ENCODE results near the gene ALDH3A1.

ALDH3A1 gene

DNA sequence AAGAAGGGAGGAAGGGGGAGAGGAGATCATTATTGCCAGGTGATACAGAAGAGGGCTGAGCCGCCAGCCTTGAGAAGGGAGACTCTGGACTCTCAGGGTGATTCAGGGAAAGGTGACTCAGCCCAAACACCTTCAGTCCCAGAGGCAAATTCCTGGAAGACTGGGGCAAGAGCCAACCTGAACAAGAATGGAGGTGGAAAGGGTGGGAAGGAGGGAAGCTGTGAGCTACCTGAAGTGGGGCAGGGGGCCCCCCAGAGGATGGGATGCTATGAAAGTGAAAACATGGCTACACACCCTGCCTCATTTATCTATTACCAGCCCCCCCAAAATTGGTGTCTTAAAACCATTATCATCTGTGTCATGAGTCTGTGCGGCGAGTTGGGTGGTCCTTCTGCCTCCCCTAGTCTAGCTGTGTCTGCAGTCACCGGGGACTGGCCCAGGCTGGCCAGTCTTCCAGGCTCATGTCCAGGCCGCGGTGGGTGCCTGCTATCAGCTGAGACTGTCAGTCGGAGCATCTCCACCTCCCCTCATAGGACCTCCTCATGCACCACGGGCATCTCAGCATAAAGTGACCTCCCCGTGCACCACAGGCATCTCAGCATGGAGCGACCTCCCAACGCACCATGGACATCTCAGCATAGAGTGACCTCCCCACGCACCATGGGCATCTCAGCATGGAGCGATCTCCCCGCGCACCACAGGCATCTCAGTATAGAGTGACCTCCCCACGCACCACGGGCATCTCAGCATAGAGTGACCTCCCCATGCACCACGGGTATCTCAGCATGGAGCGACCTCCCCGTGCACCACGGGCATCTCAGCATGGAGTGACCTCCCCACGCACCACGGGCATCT is 28.5 kb downstream of the ALDH3A1 start:
- Histone ChIP-seq H3K79me2 (no peaks in the 10 kb centered on the region), H3K4me3 (ENCODE audit: low read depth, low read length) (no peak overlapping the region), H3K4me2 (ENCODE audit: low read length) (no peak overlapping the region), H3K36me3 (ENCODE audit: control insufficient read depth, insufficient read depth, low read length) (no peaks in the 10 kb centered on the region), H3K9ac (no peak overlapping the region), H2AFZ (no peak overlapping the region), H3K9me3 (ENCODE audit: control insufficient read depth, low read length) (no peaks in the 10 kb centered on the region), H3K4me1 (peaks cover 15% of the 10 kb centered on the region), H3K27ac (no peak overlapping the region), H3K27me3 (ENCODE audit: control insufficient read depth, insufficient read depth, low read length) (no peaks in the 10 kb centered on the region)
- TF ChIP-seq, protein P1, sequence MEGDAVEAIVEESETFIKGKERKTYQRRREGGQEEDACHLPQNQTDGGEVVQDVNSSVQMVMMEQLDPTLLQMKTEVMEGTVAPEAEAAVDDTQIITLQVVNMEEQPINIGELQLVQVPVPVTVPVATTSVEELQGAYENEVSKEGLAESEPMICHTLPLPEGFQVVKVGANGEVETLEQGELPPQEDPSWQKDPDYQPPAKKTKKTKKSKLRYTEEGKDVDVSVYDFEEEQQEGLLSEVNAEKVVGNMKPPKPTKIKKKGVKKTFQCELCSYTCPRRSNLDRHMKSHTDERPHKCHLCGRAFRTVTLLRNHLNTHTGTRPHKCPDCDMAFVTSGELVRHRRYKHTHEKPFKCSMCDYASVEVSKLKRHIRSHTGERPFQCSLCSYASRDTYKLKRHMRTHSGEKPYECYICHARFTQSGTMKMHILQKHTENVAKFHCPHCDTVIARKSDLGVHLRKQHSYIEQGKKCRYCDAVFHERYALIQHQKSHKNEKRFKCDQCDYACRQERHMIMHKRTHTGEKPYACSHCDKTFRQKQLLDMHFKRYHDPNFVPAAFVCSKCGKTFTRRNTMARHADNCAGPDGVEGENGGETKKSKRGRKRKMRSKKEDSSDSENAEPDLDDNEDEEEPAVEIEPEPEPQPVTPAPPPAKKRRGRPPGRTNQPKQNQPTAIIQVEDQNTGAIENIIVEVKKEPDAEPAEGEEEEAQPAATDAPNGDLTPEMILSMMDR (IDR thresholded peaks at IDR 0.05): no peak

DNA sequence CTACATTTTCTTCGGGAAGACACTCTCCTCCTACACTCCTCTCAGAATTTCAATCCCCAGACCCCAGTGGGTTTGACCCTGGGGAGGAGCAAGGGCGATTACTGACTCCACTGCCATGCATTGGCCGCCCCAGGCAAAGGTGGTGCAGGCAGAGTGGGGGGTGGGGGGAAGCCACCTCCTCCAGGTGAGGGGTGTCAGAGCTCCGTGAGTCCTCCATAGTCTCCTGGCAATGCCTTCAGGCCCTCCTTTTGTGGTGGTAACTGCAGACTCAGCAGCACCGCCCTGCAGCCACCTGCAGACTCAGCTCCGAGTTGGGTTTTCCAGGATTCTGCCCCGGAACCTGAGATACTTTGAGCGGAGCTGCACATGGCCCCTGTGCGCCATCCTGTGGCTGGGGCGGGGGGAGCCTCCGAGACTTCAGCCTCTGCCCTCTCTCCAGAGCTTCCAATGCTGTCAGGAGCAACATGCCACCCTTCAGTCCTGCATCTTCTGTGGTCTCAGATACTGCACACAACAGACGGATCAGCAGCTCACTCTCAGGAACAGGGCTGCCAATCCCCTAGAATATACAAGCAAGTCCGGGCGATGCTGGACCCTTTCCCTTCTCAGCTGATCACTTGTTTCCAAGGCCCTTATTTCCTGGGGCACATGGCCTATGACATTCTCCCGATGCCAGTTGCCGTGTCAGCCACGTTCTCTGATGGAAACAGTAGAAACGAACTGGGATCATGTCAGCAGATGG is 29.3 kb downstream of the ALDH3A1 start:
- Histone ChIP-seq H3K9ac (no peak overlapping the region), H3K9me3 (ENCODE audit: control insufficient read depth, low read length) (no peaks in the 10 kb centered on the region), H3K79me2 (no peaks in the 10 kb centered on the region), H3K4me3 (ENCODE audit: low read depth, low read length) (no peak overlapping the region), H3K27ac (no peak overlapping the region), H3K36me3 (ENCODE audit: control insufficient read depth, insufficient read depth, low read length) (no peaks in the 10 kb centered on the region), H3K4me2 (ENCODE audit: low read length) (no peak overlapping the region), H3K27me3 (ENCODE audit: control insufficient read depth, insufficient read depth, low read length) (no peaks in the 10 kb centered on the region), H2AFZ (no peak overlapping the region), H3K4me1 (peaks cover 9% of the 10 kb centered on the region)
- TF ChIP-seq, protein P1 (IDR thresholded peaks at IDR 0.05): no peak

DNA sequence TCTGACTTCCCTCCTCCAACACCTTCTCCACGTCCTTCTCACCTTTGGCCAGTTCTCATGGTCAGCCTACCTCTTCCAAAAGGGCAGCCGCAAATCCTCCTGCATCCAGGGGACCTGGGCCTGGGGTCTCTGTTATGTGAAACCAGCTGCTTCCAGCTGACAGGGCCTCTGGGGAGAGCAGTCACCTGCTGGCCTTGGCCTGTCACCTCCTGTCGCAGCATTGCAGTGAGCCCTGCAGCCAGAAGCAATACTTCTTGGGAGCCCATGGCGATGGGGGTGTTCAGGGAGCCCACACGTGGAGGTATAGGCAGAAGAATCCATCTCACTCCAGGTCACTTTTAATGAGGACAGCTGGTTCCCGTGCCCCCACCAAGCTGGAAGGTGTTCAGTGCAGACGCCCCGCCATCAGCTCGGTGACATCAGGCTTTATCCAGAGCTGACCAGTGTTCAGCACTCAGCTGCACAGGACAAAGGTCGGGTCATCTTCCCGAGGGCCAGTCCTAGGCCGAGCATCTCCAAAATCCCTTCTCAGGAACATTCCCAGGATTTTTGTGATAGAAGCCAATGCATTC is 30.0 kb downstream of the ALDH3A1 start:
- Histone ChIP-seq H3K27me3 (ENCODE audit: control insufficient read depth, insufficient read depth, low read length) (no peaks in the 10 kb centered on the region), H2AFZ (peak overlapping the region; percentile 39), H3K27ac (no peak overlapping the region), H3K4me1 (peaks cover 9% of the 10 kb centered on the region), H3K36me3 (ENCODE audit: control insufficient read depth, insufficient read depth, low read length) (no peaks in the 10 kb centered on the region), H3K4me2 (ENCODE audit: low read length) (no peak overlapping the region), H3K9ac (no peak overlapping the region), H3K79me2 (no peaks in the 10 kb centered on the region), H3K4me3 (ENCODE audit: low read depth, low read length) (no peak overlapping the region), H3K9me3 (ENCODE audit: control insufficient read depth, low read length) (no peaks in the 10 kb centered on the region)
- TF ChIP-seq, protein P1 (IDR thresholded peaks at IDR 0.05): no peak

DNA sequence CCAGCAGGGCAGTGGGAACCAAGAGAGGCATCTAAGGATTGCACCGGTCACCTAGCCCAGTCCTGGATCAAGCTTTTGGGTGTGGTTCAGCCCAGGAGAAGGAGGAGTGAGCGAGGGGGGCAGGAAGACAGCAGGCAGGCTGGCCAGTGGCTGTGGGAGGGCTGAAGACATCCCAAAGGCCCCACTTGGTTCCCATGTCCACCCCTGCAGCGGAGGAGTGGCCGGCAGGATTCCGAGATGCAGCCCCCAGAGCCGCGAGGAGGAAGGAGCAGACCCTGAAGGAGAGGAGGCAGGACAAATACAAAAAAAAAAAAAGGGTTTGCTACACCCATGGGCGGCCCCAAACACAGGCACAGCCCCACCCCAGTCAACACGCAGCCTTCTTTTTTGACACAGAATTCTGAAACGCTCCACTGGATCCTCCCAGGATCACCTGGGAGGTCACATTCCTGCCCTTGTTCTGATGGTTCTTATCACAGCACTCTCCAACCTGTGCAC is 30.6 kb downstream of the ALDH3A1 start:
- no peak overlapping the region for H3K9ac ChIP-seq
- H3K79me2 ChIP-seq: no peaks in the 10 kb centered on the region
- H3K27me3 ChIP-seq (ENCODE audit: control insufficient read depth, insufficient read depth, low read length): no peaks in the 10 kb centered on the region
- H3K36me3 ChIP-seq (ENCODE audit: control insufficient read depth, insufficient read depth, low read length): no peaks in the 10 kb centered on the region
- H3K4me3 ChIP-seq (ENCODE audit: low read depth, low read length): no peak overlapping the region
- H2AFZ ChIP-seq: peak overlapping the region; percentile 39
- H3K4me1 ChIP-seq: peaks cover 9% of the 10 kb centered on the region
- TF ChIP-seq, protein P1 (IDR thresholded peaks at IDR 0.05): no peak
- no peaks in the 10 kb centered on the region for H3K9me3 ChIP-seq (ENCODE audit: control insufficient read depth, low read length)
- no peak overlapping the region for H3K4me2 ChIP-seq (ENCODE audit: low read length)
- no peak overlapping the region for H3K27ac ChIP-seq

Measured in parathyroid adenoma (tissue), 2 donors.